ENCODE measurements around the gene SLC28A2.

Gene SLC28A2

DNA sequence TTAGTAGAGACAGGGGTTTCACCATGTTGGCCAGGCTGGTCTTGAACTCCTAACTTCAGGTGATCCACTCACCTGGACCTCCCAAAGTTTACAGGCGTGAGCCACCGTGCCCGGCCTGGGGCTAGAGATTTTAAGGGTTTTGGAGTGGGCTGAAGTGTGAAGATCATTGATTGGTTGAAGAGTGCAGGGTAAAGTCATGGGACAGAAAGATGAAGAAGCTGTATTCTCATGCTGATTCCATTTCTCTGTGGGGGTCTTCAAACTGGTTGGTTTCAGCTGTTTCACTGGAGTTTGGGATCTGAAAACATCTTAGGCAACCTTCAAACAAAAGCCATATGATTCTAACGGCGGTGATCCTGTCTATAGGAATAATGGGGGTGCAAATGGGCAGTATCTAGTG lies 74.2 kb downstream of the SLC28A2 start:
- DNase-seq, result no peak
- TF ChIP-seq GATA1 (IDR thresholded peaks at IDR 0.05; ENCODE audit: low read depth, low read length) (no peak), POLR2A (IDR thresholded peaks at IDR 0.05; ENCODE audit: low read length) (no peak)

DNA sequence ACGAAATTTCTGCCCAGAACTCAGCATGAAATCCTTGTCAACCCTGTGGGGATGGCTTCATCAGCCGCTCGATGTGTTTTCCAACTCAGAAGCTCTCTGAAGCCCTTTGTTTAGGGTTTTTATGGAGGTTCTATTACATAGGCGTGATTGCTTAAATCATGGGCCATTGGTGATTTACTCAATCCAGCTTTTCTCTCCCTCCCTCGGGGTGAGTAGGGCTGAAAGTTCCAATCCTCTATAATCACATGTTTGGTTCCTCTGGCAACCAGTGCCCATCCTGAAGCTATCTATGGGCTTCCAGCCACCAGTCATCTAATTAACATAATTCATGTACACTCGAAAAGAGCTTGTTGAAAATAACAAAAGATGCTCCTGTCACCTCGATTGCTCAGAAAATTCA lies 74.7 kb downstream of the SLC28A2 start:
- DNase-seq, result no peak
- TF ChIP-seq GATA1 (IDR thresholded peaks at IDR 0.05; ENCODE audit: low read depth, low read length), result no peak
- TF ChIP-seq POLR2A (IDR thresholded peaks at IDR 0.05; ENCODE audit: low read length), result no peak
